GM21381 (cell line): ENCODE data around the gene C11orf98.
"Not testable (repeated sequence)": the region's sequence is repeated elsewhere in the genome, so short reads cannot be mapped to it uniquely, and the experiment has no call there.

Experiments
- ATAC-seq: cut with Tn5 transposase; IDR thresholded peaks from one replicate; pipeline ENCODE4 v1.9.1; 2021; ENCODE audit warnings: mild to moderate bottlenecking, moderate library complexity; ENCODE audit not compliant: unreplicated experiment

C11orf98 gene

DNA sequence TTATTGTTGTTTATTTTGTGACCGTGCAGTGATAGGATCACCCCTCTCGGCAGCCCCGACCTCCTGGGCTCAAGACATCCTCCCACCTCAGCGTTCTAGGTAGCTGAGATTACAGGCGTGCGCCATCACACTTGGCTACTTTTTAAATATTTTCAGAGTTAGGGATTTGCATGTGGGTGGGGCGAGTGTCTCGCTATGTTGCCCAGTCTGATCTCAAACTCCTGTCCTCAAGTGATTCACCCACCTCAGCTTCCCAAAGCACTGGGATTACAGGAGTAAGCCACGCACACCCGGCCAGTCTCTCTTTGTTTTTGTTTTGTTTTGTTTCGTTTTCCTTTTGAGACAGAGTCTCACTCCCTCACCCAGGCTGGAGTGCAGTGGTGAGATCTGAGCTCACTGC lies 10.7 kb downstream of the C11orf98 start:
- no peak for ATAC-seq

DNA sequence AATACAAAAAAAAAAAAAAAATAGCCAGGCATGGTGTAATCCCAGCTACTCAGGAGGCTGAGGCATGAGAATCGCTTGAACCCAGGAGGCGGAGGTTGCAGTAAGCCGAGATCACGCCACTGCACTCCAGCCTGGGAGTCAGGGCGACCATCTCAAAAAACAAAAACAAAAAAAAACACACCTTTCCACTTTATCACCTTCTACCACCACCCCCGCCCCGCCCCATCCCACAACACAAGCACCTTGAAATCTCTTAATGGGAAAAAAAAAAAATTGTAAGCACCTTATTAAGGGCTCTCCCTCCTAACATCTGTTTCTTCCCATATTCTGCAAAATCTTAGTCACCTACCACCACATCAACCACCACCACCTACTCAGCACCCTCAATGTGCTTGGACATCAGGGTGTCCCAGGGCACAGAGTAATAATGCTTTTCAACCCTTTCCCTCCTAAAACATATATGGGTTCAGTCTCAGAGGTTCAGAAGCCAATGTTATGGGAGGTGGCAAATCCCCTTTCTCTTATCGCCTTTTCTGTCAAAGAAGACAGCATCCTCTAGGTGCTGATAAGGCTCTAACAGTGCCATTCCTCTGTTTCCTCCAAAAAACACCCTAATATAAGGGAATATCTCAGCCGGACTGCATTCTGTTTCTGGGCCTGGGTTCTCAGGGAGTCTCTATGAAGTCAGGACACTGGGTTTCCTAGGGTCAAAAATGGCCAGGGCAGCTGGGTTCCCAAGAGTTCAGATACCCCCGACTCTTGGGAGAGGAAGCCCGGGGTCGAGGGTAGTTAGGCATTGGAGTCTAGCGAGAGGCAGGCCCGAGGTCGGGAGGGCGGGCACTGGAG lies 12.6 kb downstream of the C11orf98 start:
- ATAC-seq = no peak

DNA sequence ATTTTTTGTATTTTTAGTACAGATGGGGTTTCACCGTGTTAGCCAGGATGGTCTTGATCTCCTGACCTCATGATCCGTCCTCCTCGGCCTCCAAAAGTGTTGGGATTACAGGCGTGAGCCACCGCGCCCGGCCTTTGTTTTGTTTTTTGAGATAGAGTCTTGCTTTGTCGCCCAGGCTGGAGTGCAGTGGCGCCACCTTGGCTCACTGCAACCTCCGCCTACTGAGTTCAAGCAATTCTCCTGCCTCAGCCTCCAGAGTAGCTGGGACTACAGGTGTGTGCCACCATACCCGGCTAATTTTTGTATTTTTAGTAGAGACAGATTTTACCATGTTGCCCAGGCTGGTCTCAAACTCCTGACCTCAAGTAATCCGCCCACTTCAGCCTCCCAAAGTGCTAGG lies 14.7 kb downstream of the C11orf98 start:
- not testable (repeated sequence) for ATAC-seq

DNA sequence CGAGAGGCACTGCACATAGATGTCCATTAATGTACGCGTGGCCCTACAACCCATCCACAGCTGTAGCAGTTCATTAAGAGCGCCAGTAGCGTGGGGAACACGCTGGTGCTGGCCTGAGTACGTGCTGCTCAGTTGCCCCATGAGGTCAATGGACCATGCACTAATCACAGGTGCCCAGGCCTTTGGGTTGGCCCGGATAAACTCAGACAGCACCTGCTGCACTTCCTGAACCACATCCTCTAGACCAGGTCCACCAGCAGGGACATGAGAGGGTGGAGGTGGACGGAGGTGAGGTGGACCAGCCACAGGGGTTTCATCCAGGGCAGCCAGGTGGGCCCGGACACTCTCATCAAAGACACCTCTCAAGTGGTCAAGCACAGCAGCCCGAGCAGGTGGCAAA lies 15.5 kb downstream of the C11orf98 start:
- no peak for ATAC-seq

DNA sequence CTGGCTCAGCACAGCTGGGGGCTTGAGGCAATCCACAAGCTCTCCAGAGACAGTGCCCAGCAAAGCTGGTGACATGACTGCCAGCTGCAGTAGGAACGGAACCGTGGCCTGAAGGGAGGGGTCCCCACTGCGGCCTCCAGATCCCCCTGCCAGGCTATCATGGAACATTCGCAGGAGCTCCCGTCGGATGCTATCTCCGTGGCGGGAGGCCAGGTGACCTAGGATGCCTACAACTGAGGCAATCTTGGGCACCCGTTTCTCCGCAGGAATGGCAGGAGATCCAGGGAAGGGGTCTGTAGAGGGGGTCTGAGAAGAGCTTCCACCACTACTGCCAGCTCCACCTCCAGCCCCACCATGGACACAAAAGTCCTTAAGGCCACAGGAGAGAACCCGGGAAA lies 16.0 kb downstream of the C11orf98 start:
- no peak for ATAC-seq

DNA sequence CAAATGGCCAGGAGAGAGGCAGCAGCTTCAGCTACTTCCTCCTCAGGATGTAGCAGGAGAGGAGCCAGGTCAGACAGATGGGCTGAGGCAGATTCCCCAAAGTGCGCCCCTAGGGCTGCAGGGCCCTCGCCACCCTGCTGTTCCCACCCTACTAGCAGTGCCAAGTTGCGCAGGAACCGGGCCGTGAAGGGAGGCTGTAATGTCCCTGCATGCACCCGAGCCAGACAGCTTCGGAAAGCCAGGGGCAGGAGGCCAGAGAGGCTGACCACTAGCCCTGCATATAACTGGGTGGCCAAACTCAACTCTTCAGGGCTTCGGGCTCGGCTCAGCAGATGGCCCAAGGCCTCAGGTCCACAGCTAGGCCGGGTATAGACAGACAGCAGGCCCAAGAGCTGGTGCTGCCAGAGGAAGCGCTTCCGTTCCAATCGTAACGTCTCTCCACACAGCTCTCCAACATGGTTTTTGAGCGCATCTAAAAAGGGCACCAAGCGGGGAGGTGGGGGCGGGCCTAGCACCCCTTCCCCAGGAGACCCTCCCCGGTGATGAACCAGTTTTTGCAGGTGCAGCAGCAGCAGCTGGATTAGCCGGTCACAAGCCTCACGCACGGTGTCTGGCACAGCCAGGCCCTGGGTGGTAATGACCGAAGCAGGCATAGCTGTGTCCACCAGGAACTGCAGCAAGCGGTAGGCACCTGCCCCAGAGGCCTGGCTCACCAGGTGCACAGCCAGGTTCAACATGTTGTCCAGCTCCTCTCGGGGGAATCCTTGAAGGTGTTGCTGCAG lies 16.6 kb downstream of the C11orf98 start:
- ATAC-seq = no peak

DNA sequence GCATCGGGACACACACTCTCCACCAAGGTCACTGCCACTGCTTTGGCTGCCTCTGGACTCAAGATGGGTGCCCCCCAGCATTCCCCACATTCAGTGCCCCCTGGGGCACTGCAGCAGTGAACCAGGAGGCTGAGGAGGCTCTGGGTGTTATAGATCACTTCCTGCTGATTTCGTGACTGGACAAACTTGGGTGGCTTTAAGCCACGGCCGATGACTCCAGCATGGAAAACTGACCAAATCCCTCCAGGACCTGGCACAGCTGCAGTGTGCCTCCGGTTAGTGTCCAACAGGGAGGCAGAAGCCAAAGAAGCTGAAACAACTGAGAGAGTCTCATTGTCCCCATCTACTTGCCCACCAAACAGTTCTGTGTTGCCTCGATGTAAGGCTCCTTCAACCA lies 17.4 kb downstream of the C11orf98 start:
- ATAC-seq = no peak

DNA sequence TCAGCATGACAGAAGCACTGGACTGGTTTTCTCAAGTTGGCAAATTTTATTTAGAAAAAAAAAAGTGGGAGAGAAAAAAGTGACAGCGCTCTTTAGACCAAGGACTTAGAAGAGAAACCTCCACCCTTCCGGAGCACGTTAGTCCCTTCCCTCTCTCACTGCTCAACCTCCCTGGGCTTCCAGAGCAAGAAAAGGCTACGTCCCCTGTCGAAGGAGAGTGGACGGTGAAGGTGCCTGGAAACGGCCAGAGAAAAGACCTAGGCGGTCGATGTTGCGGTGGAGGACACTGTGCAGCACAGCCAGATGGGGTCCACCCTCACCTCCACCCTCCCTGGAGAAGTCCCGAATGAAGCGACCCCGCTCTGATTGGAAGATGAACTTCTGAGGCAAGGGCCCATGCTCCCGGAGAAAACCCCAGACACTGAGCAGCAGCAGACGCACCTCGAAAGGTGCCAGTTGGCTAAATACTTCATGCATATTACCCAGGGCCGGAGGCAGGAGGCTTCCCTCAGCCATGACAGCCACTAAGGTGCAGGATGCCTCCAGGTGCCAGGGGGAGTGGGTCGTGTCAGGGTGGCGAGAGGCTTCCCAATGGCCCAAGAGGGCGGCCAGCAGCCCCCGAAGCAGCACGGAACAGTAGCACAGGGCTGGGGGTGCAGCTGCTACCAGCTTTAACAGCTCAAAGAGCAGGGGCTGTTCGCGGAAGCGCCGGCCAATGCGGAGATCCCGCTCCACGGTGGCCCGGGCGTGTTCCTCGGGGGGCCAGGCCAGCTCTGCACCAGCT lies 18.0 kb downstream of the C11orf98 start:
- no peak for ATAC-seq

DNA sequence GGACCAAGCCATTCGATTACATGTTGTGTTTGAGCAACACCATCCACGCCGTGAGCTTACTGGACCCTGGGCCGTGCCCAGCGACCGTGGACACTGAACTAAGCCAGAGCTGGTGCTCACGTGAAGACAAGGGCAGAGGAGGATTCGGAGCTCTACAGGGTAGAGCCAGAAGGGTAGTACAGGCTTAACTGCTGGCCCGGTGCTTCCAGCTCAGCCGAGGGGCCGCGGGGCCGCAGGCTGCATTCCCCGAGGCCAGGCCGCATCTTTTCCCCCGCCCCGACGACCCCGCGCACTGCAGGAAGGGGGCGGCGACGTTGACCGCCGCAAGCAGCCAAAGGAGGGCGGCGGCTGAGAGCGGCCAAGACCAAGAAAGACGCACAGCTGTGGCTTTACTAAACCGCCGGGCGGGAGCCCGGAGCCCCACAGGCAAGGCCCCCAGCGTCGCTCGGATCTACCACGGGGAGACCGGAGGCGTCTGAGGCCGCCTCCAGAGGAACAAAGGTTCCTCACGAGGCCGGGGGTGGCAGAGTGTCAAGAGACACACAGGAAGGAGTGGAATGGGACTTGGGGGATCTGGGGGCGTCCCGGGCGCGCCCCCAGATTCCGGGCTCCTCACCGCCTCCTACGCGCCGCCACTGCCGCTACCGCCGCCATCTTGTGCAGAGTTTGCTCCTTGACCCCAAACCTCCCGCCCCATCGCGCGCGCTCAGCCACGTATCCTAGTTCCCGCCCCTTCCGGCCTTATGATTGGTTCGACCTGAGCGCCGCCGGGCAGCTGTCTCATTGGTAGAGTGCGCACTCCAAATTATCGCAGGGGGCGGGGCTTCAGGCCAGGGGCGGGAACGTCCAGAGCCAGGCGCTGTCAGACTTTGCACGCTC lies 18.8 kb downstream of the C11orf98 start, which contains the start of gene GANAB:
TSS of gene GANAB (minus strand) at position 668 of the 879 bp plus-strand sequence. CDS start at position 654, 14 bp downstream.
- ATAC-seq = peak; percentile 93

DNA sequence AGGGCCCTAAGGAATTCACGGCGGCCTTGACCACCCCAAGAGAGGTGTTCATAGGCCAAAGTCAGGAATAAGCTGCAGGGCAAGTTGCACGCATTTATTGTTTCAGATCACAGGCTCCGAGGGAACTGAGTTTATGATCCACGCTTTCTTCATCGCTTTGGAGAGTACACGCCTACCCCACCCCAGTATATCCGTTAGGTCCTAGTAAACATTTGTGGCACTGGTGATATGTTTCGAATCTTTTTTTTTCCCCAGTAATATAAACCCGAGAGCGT lies 19.4 kb downstream of the C11orf98 start:
- no peak for ATAC-seq

DNA sequence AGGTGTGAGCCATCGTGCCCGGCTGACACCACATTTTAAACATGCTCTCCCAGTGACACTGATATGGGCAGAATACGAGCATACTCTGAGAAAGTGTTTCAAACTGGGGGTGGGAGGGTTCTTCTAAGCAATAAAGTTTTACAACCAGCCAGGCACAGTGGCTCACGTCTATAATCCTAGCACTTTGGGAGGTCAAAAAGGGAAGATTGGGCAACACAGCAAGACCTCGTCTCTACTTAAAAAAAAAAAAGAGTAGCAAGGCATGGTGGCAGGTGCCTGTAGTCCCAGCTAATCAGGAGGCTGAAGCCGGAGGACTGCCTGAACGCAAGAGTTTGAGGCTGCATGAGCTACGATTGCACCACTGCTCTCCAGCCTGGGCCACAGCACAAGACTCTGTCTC lies 20.8 kb downstream of the C11orf98 start:
- no peak for ATAC-seq

DNA sequence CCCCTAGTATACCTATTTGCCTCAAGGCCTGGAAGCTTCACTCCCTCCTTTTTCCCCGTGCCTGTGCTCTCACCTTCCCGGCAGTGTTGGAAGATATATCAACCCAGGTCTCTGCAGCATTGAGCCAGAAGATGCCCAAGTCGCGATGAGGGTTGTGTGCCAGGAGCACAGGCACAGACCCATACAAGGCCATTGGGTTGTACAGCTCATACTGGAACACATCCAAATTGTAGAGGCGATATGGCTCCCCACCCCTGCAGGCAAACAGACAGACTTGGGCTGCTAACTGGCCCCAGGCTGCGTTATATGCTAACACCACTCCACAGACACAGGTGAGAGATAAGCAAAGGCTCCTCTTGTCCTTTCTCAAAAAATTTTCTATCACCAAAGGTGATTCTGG lies 32.5 kb downstream of the C11orf98 start:
- no peak for ATAC-seq

DNA sequence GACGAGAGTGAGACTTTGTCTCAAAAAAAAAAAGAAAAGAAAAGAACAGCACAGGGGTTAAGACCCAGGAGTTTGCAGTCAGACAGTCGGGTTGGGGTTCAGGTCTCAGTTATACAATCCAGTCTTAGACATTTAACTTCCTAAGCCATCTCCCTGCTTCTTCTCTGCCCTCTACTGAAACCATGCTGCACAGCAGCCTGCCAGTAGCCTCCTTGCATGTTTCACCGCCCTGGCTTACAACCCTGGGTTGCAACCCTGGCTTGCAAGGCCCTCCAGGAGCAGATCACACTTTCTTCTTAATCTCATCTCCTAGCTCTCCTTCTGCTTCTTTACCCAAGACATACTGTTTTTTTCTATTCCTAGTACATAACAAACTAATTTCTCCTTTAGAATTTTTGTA lies 37.3 kb downstream of the C11orf98 start:
- no peak for ATAC-seq

DNA sequence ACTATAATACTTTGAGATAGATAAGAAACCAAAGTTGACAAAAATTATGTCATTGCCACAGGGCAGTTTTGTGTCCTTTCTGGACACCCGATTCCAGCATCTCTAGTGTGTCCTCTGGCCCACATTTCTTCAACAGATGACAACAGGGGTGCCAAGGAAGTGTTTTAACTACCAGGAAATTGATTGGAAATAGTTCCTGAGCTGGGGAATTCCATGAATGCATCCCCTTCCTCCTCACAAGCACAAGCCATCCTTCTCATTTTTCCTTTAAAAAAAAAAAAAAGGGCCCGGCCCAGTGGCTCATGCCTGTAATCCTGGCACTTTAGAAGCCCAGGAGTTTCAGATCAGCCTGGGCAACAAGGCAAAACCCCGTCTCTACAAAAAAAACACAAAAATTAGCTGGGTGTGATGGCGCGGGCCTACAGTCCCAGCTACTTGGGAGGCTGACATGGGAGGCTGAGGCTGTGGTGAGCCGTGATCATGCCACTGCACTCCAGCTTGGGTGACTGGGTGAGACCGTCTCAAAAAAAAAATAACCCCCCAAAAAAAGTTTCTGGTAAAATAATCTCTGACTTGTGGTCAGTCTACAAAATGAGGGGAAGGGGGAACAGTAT lies 42.4 kb downstream of the C11orf98 start:
- no peak for ATAC-seq

DNA sequence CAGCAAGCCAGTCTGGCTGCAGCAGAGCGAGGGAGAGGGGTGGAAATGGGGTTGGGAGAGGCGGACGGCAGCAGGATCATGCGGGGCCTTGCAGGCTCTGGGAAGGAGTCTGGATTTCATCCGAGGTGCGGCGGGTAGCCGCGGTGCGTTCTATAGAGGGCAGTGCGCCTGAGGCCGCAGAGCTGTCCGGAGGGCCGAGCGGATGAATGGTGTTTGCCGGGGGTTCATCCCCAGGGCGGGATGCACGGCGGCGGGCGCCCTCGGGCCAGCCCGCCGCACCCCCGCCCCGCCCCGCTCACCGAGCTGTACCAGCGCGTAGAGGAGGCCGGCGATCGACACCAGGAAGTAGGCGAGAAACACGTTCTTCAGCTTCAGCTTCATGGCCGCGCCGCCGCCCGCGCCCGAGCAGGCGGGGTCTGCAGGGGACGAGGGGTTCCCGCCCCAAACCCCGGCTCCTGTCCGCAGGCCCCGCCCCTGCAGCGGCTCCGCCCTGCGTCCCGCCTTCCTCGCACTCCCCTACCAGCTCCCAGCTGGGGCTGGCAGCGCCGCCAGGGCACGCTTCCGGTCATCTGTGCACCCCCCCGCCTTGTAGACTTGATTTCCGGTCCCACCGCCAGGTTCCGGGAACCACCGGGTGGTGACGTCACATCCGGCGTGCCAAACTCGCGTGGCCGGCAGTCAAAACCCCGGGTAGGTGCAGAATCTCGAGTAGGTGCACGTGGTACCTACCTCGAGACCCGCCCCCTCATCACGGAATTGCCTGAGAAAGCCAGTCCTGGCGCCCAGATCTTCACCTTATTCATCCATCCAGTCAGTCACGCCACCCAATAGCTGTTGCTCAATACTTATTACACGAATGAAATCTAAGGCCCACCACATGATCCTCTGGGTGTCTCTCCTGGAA lies 43.2 kb downstream of the C11orf98 start, which contains the start of gene B3GAT3:
TSS of gene B3GAT3 (minus strand) at position 420 of the 904 bp plus-strand sequence. CDS start at position 381, 39 bp downstream.
- peak; percentile 94 for ATAC-seq

DNA sequence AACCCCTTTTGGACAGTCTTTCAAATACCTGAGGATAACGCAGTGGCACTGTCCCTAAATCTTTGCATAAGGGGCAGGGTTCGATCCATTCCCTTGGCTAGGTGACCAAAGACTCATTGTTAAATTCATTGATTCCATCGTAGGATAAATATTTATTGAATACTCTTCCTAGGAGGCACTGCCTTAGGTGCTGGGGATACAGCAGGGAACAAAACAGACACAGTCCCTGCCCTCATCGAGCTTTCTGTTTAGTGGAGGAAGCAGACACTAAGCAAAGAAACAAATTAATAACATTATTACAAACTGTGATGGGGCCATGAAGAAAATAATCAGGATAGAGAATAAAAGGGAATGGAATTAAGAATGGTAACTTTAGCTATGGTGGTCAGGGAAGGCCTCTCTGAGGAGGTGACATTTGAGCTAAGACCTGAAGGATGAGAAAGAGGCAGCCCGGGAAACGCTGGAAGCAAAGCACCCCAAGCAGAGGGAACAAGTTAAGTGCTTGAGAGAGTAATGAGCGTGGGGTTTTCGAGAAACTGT lies 43.9 kb downstream of the C11orf98 start:
- no peak for ATAC-seq

DNA sequence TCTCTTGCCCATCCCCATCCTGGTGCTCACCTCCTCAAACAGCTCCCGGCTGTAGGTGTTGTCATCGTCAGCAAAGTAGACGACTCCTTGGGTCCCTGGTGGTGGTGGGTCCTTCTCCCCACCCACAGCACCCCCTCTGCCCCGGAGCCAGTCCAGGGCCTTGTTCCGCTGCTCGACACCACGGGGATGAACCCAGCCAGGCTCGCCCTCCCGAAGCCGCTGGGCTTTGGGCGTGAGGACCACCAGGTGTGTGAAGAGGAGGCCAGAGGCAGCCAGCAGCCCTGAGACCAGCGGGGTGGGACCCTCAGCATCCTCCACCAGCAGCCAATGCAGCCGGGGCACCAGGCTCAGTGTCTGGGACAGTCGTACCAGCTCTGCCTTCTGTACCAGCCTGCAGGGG lies 48.1 kb downstream of the C11orf98 start:
- ATAC-seq = not testable (repeated sequence)

DNA sequence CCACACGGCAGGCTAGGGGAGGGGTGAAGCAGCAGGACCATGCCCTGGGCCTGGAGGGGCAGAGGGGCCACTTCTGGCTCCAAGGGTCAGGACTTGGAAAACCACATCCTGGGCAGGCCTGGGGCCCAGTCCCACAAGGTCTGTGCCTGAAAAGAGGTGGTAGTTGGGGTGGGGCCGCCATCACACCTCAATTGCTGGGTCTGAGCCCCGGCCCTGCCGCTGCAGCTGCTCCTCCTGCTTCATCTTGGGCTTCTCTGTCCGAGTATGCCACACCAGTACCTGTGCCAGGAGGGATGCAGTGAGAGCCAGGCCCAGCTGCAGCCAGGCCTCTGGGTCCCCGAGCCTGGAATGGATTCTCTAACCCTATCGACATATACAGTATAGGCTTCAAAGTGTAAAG lies 49.5 kb downstream of the C11orf98 start:
- ATAC-seq = no peak

DNA sequence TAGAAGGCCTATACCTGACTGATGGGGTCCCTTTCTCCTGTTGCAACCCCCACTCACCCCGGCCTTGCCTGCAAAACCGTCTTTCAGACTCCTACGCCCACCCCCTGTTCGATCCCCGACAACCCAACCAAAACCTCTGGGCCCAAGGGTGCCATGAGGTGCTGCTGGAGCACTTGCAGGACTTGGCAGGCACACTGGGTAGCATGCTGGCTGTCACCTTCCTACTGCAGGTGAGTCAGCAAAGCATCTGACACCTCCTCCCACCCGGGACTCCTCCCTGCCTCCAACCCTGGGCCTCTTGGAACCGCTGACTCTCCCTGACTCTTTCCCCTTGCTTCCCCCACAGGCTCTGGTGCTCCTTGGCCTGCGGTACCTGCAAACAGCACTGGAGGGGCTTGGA lies 50.7 kb downstream of the C11orf98 start:
- ATAC-seq = no peak
